Measurements from ENCODE around the gene GABRG2. TPM values are rescaled to one million over a fixed set of nuclear protein-coding genes. Genes with fewer than 3 reads are reported as not detected.

GABRG2 gene
- total and polyA plus RNA-seq, 9 donors = not detected

- 53 to 60% (median 54%) methylated on average over 2 of the region's 2 CpGs for WGBS, 3 donors
- Histone ChIP-seq H3K36me3 (no peaks in the 10 kb centered on the region), H3K27ac (no peak overlapping the region), H3K9me3 (no peaks in the 10 kb centered on the region), H3K4me3 (no peak overlapping the region), H3K4me1 (ENCODE audit: insufficient read depth) (no peaks in the 10 kb centered on the region), H3K27me3 (no peaks in the 10 kb centered on the region)
- no peak for DNase-seq
- intact Hi-C loops (cut with DNase I) = no loop called here
- TF ChIP-seq POLR2A (IDR thresholded peaks at IDR 0.05) (no peak), EP300 (IDR thresholded peaks at IDR 0.05) (no peak), CTCF (IDR thresholded peaks at IDR 0.05) (no peak)
These were observed 92.8 kb downstream of the GABRG2 start for GRCh38 chr5:162160401-162160800.

GRCh38 chr5:162163663-162164062, 96.1 kb downstream of the GABRG2 start:
- no peaks in the 10 kb centered on the region for H3K36me3 ChIP-seq
- WGBS, 3 donors = 57 to 71% (median 71%) methylated on average over 6 of the region's 6 CpGs
- no peaks in the 10 kb centered on the region for H3K27me3 ChIP-seq
- no peak overlapping the region for H3K4me3 ChIP-seq
- no peaks in the 10 kb centered on the region for H3K9me3 ChIP-seq
- no peak for DNase-seq
- TF ChIP-seq POLR2A (IDR thresholded peaks at IDR 0.05) = no peak
- no peak overlapping the region for H3K27ac ChIP-seq
- no peaks in the 10 kb centered on the region for H3K4me1 ChIP-seq (ENCODE audit: insufficient read depth)
- intact Hi-C loops (cut with DNase I) = no loop called here

GRCh38 chr5:162174358-162174974, 106.9 kb downstream of the GABRG2 start:
- H3K27me3 ChIP-seq = no peaks in the 10 kb centered on the region
- no peak for DNase-seq
- H3K36me3 ChIP-seq = no peaks in the 10 kb centered on the region
- intact Hi-C loops (cut with DNase I) = no loop called here
- no peak overlapping the region for H3K27ac ChIP-seq
- no peak overlapping the region for H3K4me3 ChIP-seq
- H3K4me1 ChIP-seq (ENCODE audit: insufficient read depth) = no peaks in the 10 kb centered on the region
- WGBS, 3 donors = 64 to 71% (median 68%) methylated on average over 6 of the region's 6 CpGs
- no peaks in the 10 kb centered on the region for H3K9me3 ChIP-seq
- TF ChIP-seq EP300 (IDR thresholded peaks at IDR 0.05) (no peak), POLR2A (IDR thresholded peaks at IDR 0.05) (no peak), CTCF (IDR thresholded peaks at IDR 0.05) (no peak)

- Histone ChIP-seq H3K27ac (no peak overlapping the region), H3K9me3 (no peaks in the 10 kb centered on the region), H3K4me1 (ENCODE audit: insufficient read depth) (no peaks in the 10 kb centered on the region), H3K27me3 (no peaks in the 10 kb centered on the region), H3K36me3 (no peaks in the 10 kb centered on the region), H3K4me3 (no peak overlapping the region)
- no peak for DNase-seq
- WGBS, 3 donors = 76 to 81% (median 78%) methylated on average over 1 of the region's 1 CpG
- intact Hi-C loops (cut with DNase I) = no loop called here
- TF ChIP-seq POLR2A (IDR thresholded peaks at IDR 0.05) = no peak
- TF ChIP-seq EP300 (IDR thresholded peaks at IDR 0.05) = no peak
- no peak for TF ChIP-seq CTCF (IDR thresholded peaks at IDR 0.05)
These were observed 119.8 kb downstream of the GABRG2 start for GRCh38 chr5:162187371-162187770.

- H3K4me1 ChIP-seq (ENCODE audit: insufficient read depth) = no peaks in the 10 kb centered on the region
- no peak for DNase-seq
- TF ChIP-seq POLR2A (IDR thresholded peaks at IDR 0.05) (no peak), EP300 (IDR thresholded peaks at IDR 0.05) (no peak)
- WGBS, 3 donors = 76 to 86% (median 83%) methylated on average over 5 of the region's 5 CpGs
- no peak overlapping the region for H3K4me3 ChIP-seq
- H3K27me3 ChIP-seq = no peaks in the 10 kb centered on the region
- H3K36me3 ChIP-seq = no peaks in the 10 kb centered on the region
- intact Hi-C loops (cut with DNase I) = no loop called here
- no peaks in the 10 kb centered on the region for H3K9me3 ChIP-seq
- no peak overlapping the region for H3K27ac ChIP-seq
These were observed 122.1 kb downstream of the GABRG2 start for GRCh38 chr5:162189719-162190118.

Data from ovary (tissue), 9 donors.